ENCODE data around the gene GADD45G.

- TF ChIP-seq POLR2AphosphoS5 (IDR thresholded peaks at IDR 0.05; ENCODE audit: insufficient read depth in 1 of 2, low read depth in 1 of 2) (peak in 1 of 2 donors; percentile 63), CTCF (IDR thresholded peaks at IDR 0.05) (peak; percentile 66 to 85 (median 77))
These were observed 1.6 kb upstream of the GADD45G start for GRCh38 chr9:89602978-89603766.

Measured in vagina (tissue), 2 donors.